SK-N-SH treated with all-trans-retinoic acid at 6 μM for 48 hours (cell line): ENCODE measurements around the gene GRPEL2.

Source experiments
- ATAC-seq: fragments of 200-7000 bp; cut with Tn5 transposase; 3 replicates; pipeline ENCODE4 v1.9.1; 2020; ENCODE audit warnings: mild to moderate bottlenecking, moderate library complexity
- ARNTL ChIP-seq: fragments of 450-650 bp; formaldehyde crosslinking; IDR thresholded peaks from 2 replicates; pipeline ENCODE4 v1.5.0; 2020; ENCODE audit warnings: low read depth, mild to moderate bottlenecking, moderate library complexity, borderline replicate concordance
- CSDC2 ChIP-seq: fragments of 250-450 bp; sonication (Bioruptor Pico); IDR thresholded peaks from 2 replicates; pipeline ENCODE4 v1.5.0; 2020; ENCODE audit warnings: mild to moderate bottlenecking, moderate library complexity
- CSRNP3 ChIP-seq: fragments of 250-450 bp; sonication (Bioruptor Pico); IDR thresholded peaks from 2 replicates; pipeline ENCODE4 v1.5.1; 2021; ENCODE audit warnings: mild to moderate bottlenecking, moderate library complexity
- ESRRG ChIP-seq: fragments of 250-450 bp; sonication (Bioruptor Pico); IDR thresholded peaks from 2 replicates; pipeline ENCODE4 v1.6.1; 2021; ENCODE audit warnings: mild to moderate bottlenecking
- GLIS3 ChIP-seq: fragments of 250-450 bp; sonication (Bioruptor Pico); IDR thresholded peaks from 2 replicates; pipeline ENCODE4 v1.5.0; 2020; ENCODE audit warnings: mild to moderate bottlenecking, moderate library complexity
- OSR1 ChIP-seq: fragments of 250-450 bp; sonication (Bioruptor Pico); IDR thresholded peaks from 2 replicates; pipeline ENCODE4 v1.8.0; 2022; ENCODE audit warnings: moderate library complexity, mild to moderate bottlenecking, inconsistent platforms
- PPARA ChIP-seq: fragments of 250-450 bp; sonication (Bioruptor Pico); IDR thresholded peaks from 2 replicates; pipeline ENCODE4 v1.5.0; 2020; ENCODE audit warnings: mild to moderate bottlenecking, borderline replicate concordance
- RARB ChIP-seq: fragments of 250-450 bp; sonication (Bioruptor Pico); IDR thresholded peaks from 2 replicates; pipeline ENCODE4 v1.8.0; 2021; ENCODE audit warnings: mild to moderate bottlenecking, moderate library complexity
- SNAI2 ChIP-seq: fragments of 250-450 bp; sonication (Bioruptor Pico); IDR thresholded peaks from 2 replicates; pipeline ENCODE4 v1.5.0; 2020; ENCODE audit warnings: mild to moderate bottlenecking, moderate library complexity
- TCF4 ChIP-seq: fragments of 250-450 bp; sonication (Bioruptor Pico); IDR thresholded peaks from 2 replicates; pipeline ENCODE4 v1.8.0; 2021; ENCODE audit warnings: mild to moderate bottlenecking, moderate library complexity, borderline replicate concordance
- TSHZ2 ChIP-seq: fragments of 250-450 bp; sonication (Bioruptor Pico); IDR thresholded peaks from 2 replicates; pipeline ENCODE4 v1.5.0; 2020; ENCODE audit warnings: mild to moderate bottlenecking, moderate library complexity
- ZC3H10 ChIP-seq: fragments of 250-450 bp; sonication (Bioruptor Pico); IDR thresholded peaks from 2 replicates; pipeline ENCODE4 v1.5.1; 2021; ENCODE audit warnings: mild to moderate bottlenecking, moderate library complexity
- ZFP3 ChIP-seq: fragments of 250-450 bp; sonication (Bioruptor Pico); IDR thresholded peaks from 2 replicates; pipeline ENCODE4 v1.5.0; 2020; ENCODE audit warnings: mild to moderate bottlenecking, moderate library complexity
- ZFP30 ChIP-seq: fragments of 450-650 bp; formaldehyde crosslinking; IDR thresholded peaks from 2 replicates; pipeline ENCODE4 v1.5.0; 2022; ENCODE audit warnings: mild to moderate bottlenecking, moderate library complexity
- ZNF565 ChIP-seq: fragments of 450-650 bp; formaldehyde crosslinking; conservative IDR thresholded peaks from 2 replicates; pipeline ENCODE4 v1.5.0; 2020; ENCODE audit warnings: low read depth, mild to moderate bottlenecking, moderate library complexity
- ZNF70 ChIP-seq: fragments of 450-650 bp; formaldehyde crosslinking; IDR thresholded peaks from 2 replicates; pipeline ENCODE4 v1.5.0; 2020; ENCODE audit warnings: mild to moderate bottlenecking, moderate library complexity
- ZNF8 ChIP-seq: fragments of 450-650 bp; formaldehyde crosslinking; IDR thresholded peaks from 2 replicates; pipeline ENCODE4 v1.5.0; 2020; ENCODE audit warnings: mild to moderate bottlenecking, moderate library complexity
- TF ChIP-seq, protein P1 (sequence below): fragments of 250-450 bp; sonication (Bioruptor Pico); IDR thresholded peaks from 2 replicates; pipeline ENCODE4 v1.5.1; 2020; ENCODE audit warnings: low read depth, mild to moderate bottlenecking, moderate library complexity
- TF ChIP-seq, protein P2 (sequence below): fragments of 250-450 bp; sonication (Bioruptor Pico); IDR thresholded peaks from 2 replicates; pipeline ENCODE4 v1.8.0; 2021; ENCODE audit warnings: low read depth, mild to moderate bottlenecking, moderate library complexity, borderline replicate concordance
- TF ChIP-seq, protein P3 (sequence below): fragments of 250-450 bp; sonication (Bioruptor Pico); IDR thresholded peaks from 2 replicates; pipeline ENCODE4 v1.8.0; 2020; ENCODE audit warnings: mild to moderate bottlenecking, moderate library complexity, borderline replicate concordance

GRPEL2 gene

GRCh38 chr5:149322518-149322917 lies 22.8 kb upstream of the GRPEL2 start:
- ATAC-seq, result no peak
- TF ChIP-seq OSR1 (CRISPR knock-in tag), result no peak
- TF ChIP-seq ARNTL, result no peak
- no peak for TF ChIP-seq CSDC2 (CRISPR knock-in tag)
- no peak for TF ChIP-seq PPARA (CRISPR knock-in tag)
- TF ChIP-seq ZNF70 (CRISPR knock-in tag), result no peak
- TF ChIP-seq, protein P1, sequence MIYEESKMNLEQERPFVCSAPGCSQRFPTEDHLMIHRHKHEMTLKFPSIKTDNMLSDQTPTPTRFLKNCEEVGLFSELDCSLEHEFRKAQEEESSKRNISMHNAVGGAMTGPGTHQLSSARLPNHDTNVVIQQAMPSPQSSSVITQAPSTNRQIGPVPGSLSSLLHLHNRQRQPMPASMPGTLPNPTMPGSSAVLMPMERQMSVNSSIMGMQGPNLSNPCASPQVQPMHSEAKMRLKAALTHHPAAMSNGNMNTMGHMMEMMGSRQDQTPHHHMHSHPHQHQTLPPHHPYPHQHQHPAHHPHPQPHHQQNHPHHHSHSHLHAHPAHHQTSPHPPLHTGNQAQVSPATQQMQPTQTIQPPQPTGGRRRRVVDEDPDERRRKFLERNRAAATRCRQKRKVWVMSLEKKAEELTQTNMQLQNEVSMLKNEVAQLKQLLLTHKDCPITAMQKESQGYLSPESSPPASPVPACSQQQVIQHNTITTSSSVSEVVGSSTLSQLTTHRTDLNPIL (CRISPR knock-in tag), result no peak
- TF ChIP-seq ZC3H10 (CRISPR knock-in tag), result no peak
- no peak for TF ChIP-seq SNAI2 (CRISPR knock-in tag)
- no peak for TF ChIP-seq ZNF565 (CRISPR knock-in tag)
- no peak for TF ChIP-seq RARB (CRISPR knock-in tag)
- TF ChIP-seq CSRNP3 (CRISPR knock-in tag), result no peak
- no peak for TF ChIP-seq ZFP30
- no peak for TF ChIP-seq GLIS3 (CRISPR knock-in tag)
- no peak for TF ChIP-seq ZFP3 (CRISPR knock-in tag)
- TF ChIP-seq, protein P2, sequence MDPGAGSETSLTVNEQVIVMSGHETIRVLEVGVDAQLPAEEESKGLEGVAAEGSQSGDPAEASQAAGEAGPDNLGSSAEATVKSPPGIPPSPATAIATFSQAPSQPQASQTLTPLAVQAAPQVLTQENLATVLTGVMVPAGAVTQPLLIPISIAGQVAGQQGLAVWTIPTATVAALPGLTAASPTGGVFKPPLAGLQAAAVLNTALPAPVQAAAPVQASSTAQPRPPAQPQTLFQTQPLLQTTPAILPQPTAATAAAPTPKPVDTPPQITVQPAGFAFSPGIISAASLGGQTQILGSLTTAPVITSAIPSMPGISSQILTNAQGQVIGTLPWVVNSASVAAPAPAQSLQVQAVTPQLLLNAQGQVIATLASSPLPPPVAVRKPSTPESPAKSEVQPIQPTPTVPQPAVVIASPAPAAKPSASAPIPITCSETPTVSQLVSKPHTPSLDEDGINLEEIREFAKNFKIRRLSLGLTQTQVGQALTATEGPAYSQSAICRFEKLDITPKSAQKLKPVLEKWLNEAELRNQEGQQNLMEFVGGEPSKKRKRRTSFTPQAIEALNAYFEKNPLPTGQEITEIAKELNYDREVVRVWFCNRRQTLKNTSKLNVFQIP (CRISPR knock-in tag), result no peak

GRCh38 chr5:149323210-149323609 lies 22.1 kb upstream of the GRPEL2 start:
- ATAC-seq, result no peak
- no peak for TF ChIP-seq OSR1 (CRISPR knock-in tag)

DNA sequence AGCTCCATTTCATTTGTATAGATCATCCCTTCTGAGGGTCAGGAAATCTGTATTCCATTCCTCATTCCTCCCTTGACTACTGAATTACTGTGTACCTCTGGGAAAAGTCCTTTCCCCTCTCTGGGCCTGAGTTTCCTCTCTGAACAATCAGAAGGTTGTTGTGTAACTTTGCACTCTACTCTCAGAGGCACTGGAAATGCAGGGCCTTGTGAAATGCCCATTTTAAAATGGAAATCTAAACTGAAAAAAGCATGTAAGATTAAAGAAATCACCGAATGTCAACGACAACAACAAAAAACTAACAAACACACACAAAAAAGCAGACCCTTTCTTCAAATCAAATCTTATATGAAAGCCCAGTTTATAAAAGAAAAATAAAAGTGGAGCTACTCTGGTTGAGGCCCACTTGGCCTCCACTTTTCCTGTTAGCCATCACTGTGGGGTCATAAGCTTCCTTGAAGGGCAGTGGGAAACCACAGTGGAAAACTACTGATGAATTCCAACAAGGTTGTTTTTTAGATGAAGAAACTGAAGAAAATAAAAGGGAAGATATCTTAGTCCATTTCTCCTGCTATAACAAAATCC lies 21.6 kb upstream of the GRPEL2 start:
- no peak for ATAC-seq
- TF ChIP-seq, protein P3, sequence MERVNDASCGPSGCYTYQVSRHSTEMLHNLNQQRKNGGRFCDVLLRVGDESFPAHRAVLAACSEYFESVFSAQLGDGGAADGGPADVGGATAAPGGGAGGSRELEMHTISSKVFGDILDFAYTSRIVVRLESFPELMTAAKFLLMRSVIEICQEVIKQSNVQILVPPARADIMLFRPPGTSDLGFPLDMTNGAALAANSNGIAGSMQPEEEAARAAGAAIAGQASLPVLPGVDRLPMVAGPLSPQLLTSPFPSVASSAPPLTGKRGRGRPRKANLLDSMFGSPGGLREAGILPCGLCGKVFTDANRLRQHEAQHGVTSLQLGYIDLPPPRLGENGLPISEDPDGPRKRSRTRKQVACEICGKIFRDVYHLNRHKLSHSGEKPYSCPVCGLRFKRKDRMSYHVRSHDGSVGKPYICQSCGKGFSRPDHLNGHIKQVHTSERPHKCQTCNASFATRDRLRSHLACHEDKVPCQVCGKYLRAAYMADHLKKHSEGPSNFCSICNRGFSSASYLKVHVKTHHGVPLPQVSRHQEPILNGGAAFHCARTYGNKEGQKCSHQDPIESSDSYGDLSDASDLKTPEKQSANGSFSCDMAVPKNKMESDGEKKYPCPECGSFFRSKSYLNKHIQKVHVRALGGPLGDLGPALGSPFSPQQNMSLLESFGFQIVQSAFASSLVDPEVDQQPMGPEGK (CRISPR knock-in tag), result no peak

DNA sequence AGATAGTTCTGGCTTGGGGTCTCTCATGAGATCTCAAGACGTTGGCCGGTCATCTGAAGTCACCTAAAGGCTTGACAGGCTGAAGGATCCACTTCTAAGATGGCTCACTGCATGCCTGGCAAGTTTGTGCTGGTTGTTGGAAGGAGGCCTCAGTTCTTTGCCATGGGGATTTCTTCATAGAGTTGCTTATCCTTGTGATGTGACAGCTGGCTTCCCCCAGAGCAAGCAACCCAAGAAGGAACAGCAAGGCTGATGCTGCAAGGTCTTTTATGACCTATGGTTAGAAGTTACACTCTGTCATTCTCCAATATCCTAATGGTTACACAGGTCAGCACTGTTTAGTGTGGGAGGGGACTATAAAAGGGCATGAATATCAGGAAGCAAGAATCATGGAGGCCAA lies 20.7 kb upstream of the GRPEL2 start:
- no peak for ATAC-seq
- TF ChIP-seq ZNF8 (CRISPR knock-in tag) (no peak), ESRRG (CRISPR knock-in tag) (no peak)

DNA sequence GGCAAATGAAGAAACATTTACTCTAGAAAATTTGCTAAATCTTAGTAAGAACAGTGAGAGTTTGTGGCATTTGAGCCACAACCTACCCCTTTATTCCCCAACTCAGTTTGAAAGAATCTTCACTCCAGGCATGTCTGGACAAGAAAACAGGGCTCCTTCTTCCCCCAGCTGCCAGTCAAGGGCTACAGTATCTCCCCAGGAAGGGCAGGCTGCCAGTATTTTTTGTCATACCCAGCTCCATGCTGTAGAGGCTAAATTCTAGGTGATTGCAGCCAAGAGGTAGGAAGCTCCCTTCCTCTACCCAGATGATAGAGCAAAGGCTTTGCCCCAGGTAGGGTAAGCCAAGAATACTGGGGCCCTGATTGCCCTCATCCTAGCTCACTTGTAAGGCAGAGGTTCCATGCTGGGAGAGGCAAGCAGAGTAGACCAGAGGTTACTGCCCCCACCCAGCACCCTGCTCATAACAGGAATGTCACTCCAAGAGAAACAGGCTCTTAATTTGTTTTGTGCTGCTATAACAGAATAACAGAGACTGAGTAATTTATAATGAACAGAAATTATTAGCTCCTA lies 20.0 kb upstream of the GRPEL2 start:
- no peak for ATAC-seq
- no peak for TF ChIP-seq ZNF8 (CRISPR knock-in tag)
- TF ChIP-seq GLIS3 (CRISPR knock-in tag), result no peak
- no peak for TF ChIP-seq ZFP30
- TF ChIP-seq ZNF70 (CRISPR knock-in tag), result no peak

DNA sequence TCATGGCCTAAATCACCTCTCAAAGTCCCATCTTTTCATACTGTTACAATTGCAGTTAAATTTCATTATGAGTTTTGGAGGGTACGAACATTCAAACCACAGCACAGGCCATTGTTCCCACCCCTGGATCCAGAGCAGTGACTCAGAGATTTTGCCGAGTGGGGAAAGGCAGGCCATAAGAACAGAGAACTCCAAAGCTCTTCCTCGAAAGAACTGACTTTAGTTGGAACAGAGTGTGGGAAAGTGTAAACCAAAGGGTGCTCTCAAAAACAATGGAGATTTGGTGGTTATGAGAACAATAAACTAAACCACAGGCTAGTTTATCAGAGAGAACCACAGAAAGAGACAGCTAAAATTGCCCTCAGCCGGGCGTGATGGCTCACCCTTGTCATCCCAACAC lies 19.4 kb upstream of the GRPEL2 start:
- no peak for ATAC-seq
- TF ChIP-seq TSHZ2 (CRISPR knock-in tag) (no peak), ZNF8 (CRISPR knock-in tag) (no peak), ZFP30 (no peak), TCF4 (CRISPR knock-in tag) (no peak), ESRRG (CRISPR knock-in tag) (no peak), ARNTL (no peak), GLIS3 (CRISPR knock-in tag) (no peak), ZFP3 (CRISPR knock-in tag) (no peak), SNAI2 (CRISPR knock-in tag) (no peak), OSR1 (CRISPR knock-in tag) (no peak), CSDC2 (CRISPR knock-in tag) (no peak)
- TF ChIP-seq, protein P3 (CRISPR knock-in tag), result no peak
- TF ChIP-seq, all 23 proteins: peak for 0
